Stomach (tissue), 4 donors: Measurements from ENCODE around the gene PDPN.

Source experiments
- CTCF ChIP-seq, 7 experiments: fragments of 450-650 bp in 4 of 7; fragments of 200-600 bp in 3 of 7; sonication (generic) in 3 of 7; IDR thresholded peaks; one replicate each; pipeline ENCODE4 v1.5.1; 2016 to 2019; ENCODE audit warnings: antibody characterized with exemption in 7 of 7, control low read depth in 2 of 7, mild to moderate bottlenecking in 1 of 7
- EP300 ChIP-seq: sonication (generic); formaldehyde crosslinking; IDR thresholded peaks from one replicate; pipeline ENCODE4 v1.6.1; 2017; ENCODE audit warnings: antibody characterized with exemption
- POLR2A ChIP-seq, 4 donors: fragments of 450-650 bp; IDR thresholded peaks; one replicate each; pipeline ENCODE4 v1.6.1; 2016; ENCODE audit warnings: antibody characterized with exemption in 4 of 4, control low read depth in 2 of 4, mild to moderate bottlenecking in 1 of 4, moderate library complexity in 1 of 4
- POLR2AphosphoS5 ChIP-seq, 3 donors: sonication (generic); formaldehyde crosslinking; IDR thresholded peaks; one replicate each; pipeline ENCODE4 v1.6.1; 2016; ENCODE audit warnings: antibody characterized with exemption in 3 of 3

- TF ChIP-seq CTCF (IDR thresholded peaks at IDR 0.05) (no peak), POLR2A (IDR thresholded peaks at IDR 0.05) (no peak), POLR2AphosphoS5 (IDR thresholded peaks at IDR 0.05) (no peak), EP300 (no peak)
Measured at GRCh38 chr1:13541435-13542215, 42.0 kb upstream of the PDPN start.
